ENCODE measurements around the gene TBC1D4. TPM values are rescaled to one million over a fixed set of nuclear protein-coding genes. Genes with fewer than 3 reads are reported as not detected.
A peak's percentile ranks its signal among the peaks of the same experiment; 100 is the strongest.

TBC1D4 gene
- total and polyA plus RNA-seq, 10 of the 15 experiments (the other 5 are each of a cell fraction or from before 2014, with no cell fraction given) = 11.0 to 38.6 (median 25.5) TPM

DNA sequence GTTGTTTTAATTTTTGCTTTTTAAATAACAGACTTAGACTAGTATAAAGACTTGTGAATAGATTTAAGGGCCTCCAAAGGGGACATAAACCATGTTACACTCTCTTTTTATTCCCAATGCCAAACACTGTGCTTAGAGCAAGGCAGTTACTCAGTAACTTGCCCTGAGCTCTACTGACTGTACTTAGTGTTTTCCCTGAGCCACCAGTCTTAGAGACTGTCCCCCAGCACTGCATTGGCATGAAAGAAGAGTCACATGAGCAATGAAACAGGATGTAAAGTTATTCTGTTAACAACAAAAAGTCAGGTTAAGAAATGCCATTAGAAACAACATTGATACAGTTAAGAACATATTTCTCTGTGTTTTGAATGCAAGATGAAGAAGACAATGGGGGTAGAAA lies 187.9 kb downstream of the TBC1D4 start:
- DNase-seq (ENCODE audit: low read depth, low spot score) (no peak), ATAC-seq (peak; percentile 62), FAIRE-seq (peak; percentile 92)
- Histone ChIP-seq H3K27me3 (replicated peaks in 1 of 2; ENCODE audit: control insufficient read depth in 2 of 2, insufficient read depth in 2 of 2, low read length in 1 of 2) (no peaks in the 10 kb centered on the region), H3K27ac (ENCODE audit: control insufficient read depth, insufficient read depth) (no peak overlapping the region), H3K36me3 (ENCODE audit: control insufficient read depth in 2 of 2, insufficient read depth in 2 of 2, low read length in 1 of 2) (no peaks in the 10 kb centered on the region; a peak in 1 of 4 replicates), H3K4me1 (ENCODE audit: control insufficient read depth, insufficient read depth, low read length) (peaks cover 3% of the 10 kb centered on the region), H3K9ac (ENCODE audit: control insufficient read depth, insufficient read depth, low read length) (no peak overlapping the region), H2AFZ (ENCODE audit: control insufficient read depth, low read depth, low read length) (no peak overlapping the region), H3K9me3 (replicated peaks; ENCODE audit: control insufficient read depth, insufficient read depth, low read length) (no peaks in the 10 kb centered on the region), H3K79me2 (ENCODE audit: control insufficient read depth, insufficient read depth, low read length) (no peaks in the 10 kb centered on the region), H4K20me1 (ENCODE audit: control insufficient read depth, insufficient read depth) (no peaks in the 10 kb centered on the region), H3K4me3 (no peak overlapping the region), H3K4me2 (ENCODE audit: control insufficient read depth, insufficient read depth) (no peak overlapping the region)
- CTCF ChIA-PET = interaction anchor here (0.6 to 1.0 kb wide), 3 partner anchors 17 to 71 kb away, joined by 3 to 4 read pairs (median 3); no protein-coding TSS in a partner anchor
- intact Hi-C loops (cut with micrococcal nuclease; ENCODE audit: unreplicated experiment) (no loop called here), in situ Hi-C loops (cut with MboI) (no loop called here)
- POLR2A ChIA-PET = no interaction called here
- RAD21 ChIA-PET (ENCODE audit: unreplicated experiment) = interaction anchor here (1.4 to 3.0 kb wide), 3 partner anchors 64 to 77 kb away, joined by 3 to 10 read pairs (median 6); no protein-coding TSS in a partner anchor
- SMC1A ChIA-PET (ENCODE audit: uncharacterized antibody, unreplicated experiment) = interaction anchor here (0.8 to 1.9 kb wide), 7 partner anchors 9 to 186 kb away, joined by 3 to 8 read pairs (median 3); no protein-coding TSS in a partner anchor
- TF ChIP-seq RAD51 (IDR thresholded peaks at IDR 0.05) (0 out of 2 replicates have a peak, but pooled peaks have one; percentile 18), ZNF384 (IDR thresholded peaks at IDR 0.05; ENCODE audit: borderline replicate concordance, low read depth, low read length) (no peak), ZNF207 (IDR thresholded peaks at IDR 0.05; ENCODE audit: borderline replicate concordance) (no peak), MTA3 (IDR thresholded peaks at IDR 0.05; ENCODE audit: borderline replicate concordance, low read length) (no peak)
- TF ChIP-seq, protein P1, sequence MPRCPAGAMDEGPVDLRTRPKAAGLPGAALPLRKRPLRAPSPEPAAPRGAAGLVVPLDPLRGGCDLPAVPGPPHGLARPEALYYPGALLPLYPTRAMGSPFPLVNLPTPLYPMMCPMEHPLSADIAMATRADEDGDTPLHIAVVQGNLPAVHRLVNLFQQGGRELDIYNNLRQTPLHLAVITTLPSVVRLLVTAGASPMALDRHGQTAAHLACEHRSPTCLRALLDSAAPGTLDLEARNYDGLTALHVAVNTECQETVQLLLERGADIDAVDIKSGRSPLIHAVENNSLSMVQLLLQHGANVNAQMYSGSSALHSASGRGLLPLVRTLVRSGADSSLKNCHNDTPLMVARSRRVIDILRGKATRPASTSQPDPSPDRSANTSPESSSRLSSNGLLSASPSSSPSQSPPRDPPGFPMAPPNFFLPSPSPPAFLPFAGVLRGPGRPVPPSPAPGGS (IDR thresholded peaks at IDR 0.05; ENCODE audit: borderline replicate concordance, insufficient read depth, low read depth, low read length, poor library complexity, severe bottlenecking) = no peak
- TF ChIP-seq, protein P2, sequence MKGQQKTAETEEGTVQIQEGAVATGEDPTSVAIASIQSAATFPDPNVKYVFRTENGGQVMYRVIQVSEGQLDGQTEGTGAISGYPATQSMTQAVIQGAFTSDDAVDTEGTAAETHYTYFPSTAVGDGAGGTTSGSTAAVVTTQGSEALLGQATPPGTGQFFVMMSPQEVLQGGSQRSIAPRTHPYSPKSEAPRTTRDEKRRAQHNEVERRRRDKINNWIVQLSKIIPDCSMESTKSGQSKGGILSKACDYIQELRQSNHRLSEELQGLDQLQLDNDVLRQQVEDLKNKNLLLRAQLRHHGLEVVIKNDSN (IDR thresholded peaks at IDR 0.05; ENCODE audit: borderline replicate concordance, extremely low read length, insufficient read depth, low read depth, low read length) = no peak
- BruUV-seq (replicated peaks) = no TSS peak

Data from GM12878 (cell line).